Testis (tissue), 3 donors: ENCODE data around the gene ZNF333. TPM values are rescaled to one million over a fixed set of nuclear protein-coding genes. Genes with fewer than 3 reads are reported as not detected.

Source experiments
- DNase-seq: peaks from one replicate; pipeline ENCODE4 v3.0.0-alpha.2; 2019
- H3K27ac ChIP-seq, 2 donors: fragments of 200-600 bp; sonication (generic); one replicate each; pipeline ENCODE4 v1.5.1; 2019
- H3K27me3 ChIP-seq: fragments of 200-600 bp; sonication (generic); one replicate; pipeline ENCODE4 v1.5.1; 2019
- H3K36me3 ChIP-seq: fragments of 200-600 bp; sonication (generic); one replicate; pipeline ENCODE4 v1.5.1; 2017; ENCODE audit warnings: low read depth; ENCODE audit errors: missing control alignments
- H3K4me1 ChIP-seq: fragments of 200-600 bp; sonication (generic); one replicate; pipeline ENCODE4 v1.5.1; 2019
- H3K4me3 ChIP-seq, 2 donors: fragments of 200-600 bp; sonication (generic); one replicate each; pipeline ENCODE4 v1.5.1; 2017 to 2019
- H3K9me3 ChIP-seq: fragments of 200-600 bp; sonication (generic); one replicate; pipeline ENCODE4 v1.5.1; 2017
- CTCF ChIP-seq, 3 experiments: fragments of 450-650 bp in 2 of 3; fragments of 200-600 bp in 1 of 3; sonication (generic) in 1 of 3; IDR thresholded peaks; one replicate each; pipeline ENCODE4 v1.5.1; 2016 to 2019; ENCODE audit warnings: antibody characterized with exemption in 3 of 3, mild to moderate bottlenecking in 2 of 3, moderate library complexity in 1 of 3
- POLR2A ChIP-seq: fragments of 450-650 bp; IDR thresholded peaks from one replicate; pipeline ENCODE4 v1.6.1; 2017; ENCODE audit warnings: antibody characterized with exemption, mild to moderate bottlenecking, moderate library complexity
- WGBS, 2 donors: methylation state at CpG; one replicate each; pipeline ENCODE4 v1.1.5; 2018; 5-methylcytosine and 5-hydroxymethylcytosine counted together
- intact Hi-C: fragments of 100-400 bp; cut with DNase I; formaldehyde crosslinking; loops from one replicate; pipeline ENCODE4 v1.15.1; 2023; ENCODE audit warnings: low total_unique reads
- polyA plus RNA-seq: library from polyadenylated mRNA; stranded (reverse); fragments of 350-450 nt; fragmentation: Illumina TruSeq; extraction: RNeasy Lipid Tissue Mini Kit (QIAGEN cat#74804); gene quantifications from one replicate; pipeline ENCODE4 v1.2.3, GENCODE V29; 2014; ENCODE audit warnings: low read depth, low replicate concordance; ENCODE audit not compliant: insufficient read depth
- total RNA-seq, 2 donors: library from RNA; depleted of rRNA; stranded (reverse); fragments of >200 nt; gene quantifications; one replicate each; pipeline ENCODE4 v1.2.3, GENCODE V29; 2016

ZNF333 gene
- total and polyA plus RNA-seq, 3 donors from 2014 or later: 24.2 to 48.7 (median 42.4) TPM

GRCh38 chr19:14686411-14686810 is 3.4 kb upstream of the ZNF333 start:
- Histone ChIP-seq H3K4me1 (peaks cover 6% of the 10 kb centered on the region), H3K4me3 (no peak overlapping the region), H3K27ac (no peak overlapping the region), H3K27me3 (no peaks in the 10 kb centered on the region), H3K36me3 (no peaks in the 10 kb centered on the region), H3K9me3 (no peaks in the 10 kb centered on the region)
- no peak for DNase-seq
- intact Hi-C loops: no loop called here
- TF ChIP-seq POLR2A (no peak), CTCF (IDR thresholded peaks at IDR 0.05) (no peak)
- 46 to 58% methylated on average over 3 of the region's 3 CpGs for WGBS, 2 donors

- WGBS, 2 donors: 85 to 93% methylated on average over 13 of the region's 13 CpGs
- H3K9me3 ChIP-seq: no peaks in the 10 kb centered on the region
- DNase-seq: no peak
- intact Hi-C loops: no loop called here
- no peaks in the 10 kb centered on the region for H3K4me1 ChIP-seq
- TF ChIP-seq CTCF (IDR thresholded peaks at IDR 0.05) (no peak), POLR2A (no peak)
- H3K27me3 ChIP-seq: no peaks in the 10 kb centered on the region
- H3K36me3 ChIP-seq: peaks cover 4% of the 10 kb centered on the region
- no peak overlapping the region for H3K4me3 ChIP-seq
- no peak overlapping the region for H3K27ac ChIP-seq
Observed at GRCh38 chr19:14694641-14695266, 4.9 kb downstream of the ZNF333 start.

GRCh38 chr19:14695471-14695870 is 5.6 kb downstream of the ZNF333 start:
- Histone ChIP-seq H3K9me3 (no peaks in the 10 kb centered on the region), H3K4me1 (no peaks in the 10 kb centered on the region), H3K27me3 (no peaks in the 10 kb centered on the region), H3K36me3 (peaks cover 4% of the 10 kb centered on the region), H3K27ac (no peak overlapping the region), H3K4me3 (no peak overlapping the region)
- no peak for DNase-seq
- TF ChIP-seq POLR2A (no peak), CTCF (IDR thresholded peaks at IDR 0.05) (no peak)
- 94 to 95% methylated on average over 5 of the region's 5 CpGs for WGBS, 2 donors
- intact Hi-C loops: no loop called here

- intact Hi-C loops: no loop called here
- H3K27me3 ChIP-seq: no peaks in the 10 kb centered on the region
- DNase-seq: no peak
- H3K4me1 ChIP-seq: no peaks in the 10 kb centered on the region
- TF ChIP-seq POLR2A (no peak), CTCF (IDR thresholded peaks at IDR 0.05) (no peak)
- no peaks in the 10 kb centered on the region for H3K9me3 ChIP-seq
- peaks cover 4% of the 10 kb centered on the region for H3K36me3 ChIP-seq
- no peak overlapping the region for H3K27ac ChIP-seq
- 89 to 93% methylated on average over 8 of the region's 8 CpGs for WGBS, 2 donors
- no peak overlapping the region for H3K4me3 ChIP-seq
Observed at GRCh38 chr19:14699641-14700040, 9.8 kb downstream of the ZNF333 start.

- intact Hi-C loops: no loop called here
- TF ChIP-seq POLR2A (no peak), CTCF (IDR thresholded peaks at IDR 0.05) (no peak)
- no peak overlapping the region for H3K27ac ChIP-seq
- WGBS, 2 donors: 92 to 93% methylated on average over 7 to 9 of the region's 9 CpGs
- H3K36me3 ChIP-seq: peaks cover 4% of the 10 kb centered on the region
- H3K4me3 ChIP-seq: no peak overlapping the region
- no peak for DNase-seq
- no peaks in the 10 kb centered on the region for H3K9me3 ChIP-seq
- H3K27me3 ChIP-seq: no peaks in the 10 kb centered on the region
- no peaks in the 10 kb centered on the region for H3K4me1 ChIP-seq
Observed at GRCh38 chr19:14700711-14701375, 11.0 kb downstream of the ZNF333 start.
